AG04450 (cell line): ENCODE data around the gene COX4I2. TPM values are rescaled to one million over a fixed set of nuclear protein-coding genes. Genes with fewer than 3 reads are reported as not detected.
"Not testable (repeated sequence)": the region's sequence is repeated elsewhere in the genome, so short reads cannot be mapped to it uniquely, and the experiment has no call there.

Experiments used
- CTCF ChIA-PET: fragments of 300-600, 350-600 bp; formaldehyde crosslinking; extraction: SDS; loops from one replicate; lab custom pipeline; 2022; ENCODE audit warnings: antibody characterized with exemption, inconsistent platforms; lab: Charles Lee
- POLR2A ChIA-PET: fragments of 350-600 bp; formaldehyde crosslinking; extraction: SDS; loops from one replicate; lab custom pipeline; 2021; ENCODE audit warnings: antibody characterized with exemption, inconsistent platforms; lab: Yijun Ruan, JAX
- DNase-seq: peaks from one replicate; pipeline ENCODE4 v3.0.0-alpha.2; 2011; ENCODE audit warnings: low read depth, low spot score
- H3K27ac ChIP-seq: one replicate; pipeline ENCODE4 v1.5.1; 2012; ENCODE audit warnings: low read depth, low read length, control low read depth
- H3K27me3 ChIP-seq: one replicate; pipeline ENCODE4 v1.6.0; 2012; ENCODE audit warnings: low read length; ENCODE audit not compliant: control insufficient read depth, insufficient read depth
- H3K4me3 ChIP-seq: 2 replicates; pipeline ENCODE4 v1.5.1; 2011; ENCODE audit warnings: mild to moderate bottlenecking, low read depth, low read length, control low read depth
- H3K9me3 ChIP-seq: 2 replicates; pipeline ENCODE4 v1.5.1; 2012; ENCODE audit warnings: low read length; ENCODE audit not compliant: control insufficient read depth, insufficient read depth
- CTCF ChIP-seq: IDR thresholded peaks from 2 replicates; pipeline ENCODE4 v1.5.1; 2011; ENCODE audit warnings: low read depth, low read length, control low read depth, inconsistent platforms
- polyA plus RNA-seq: library from polyadenylated mRNA; depleted of rRNA; stranded (reverse); fragments of >200 nt; gene quantifications from 2 replicates; pipeline ENCODE4 v1.2.3, GENCODE V29; 2011

COX4I2 gene
- polyA plus RNA-seq, 1 experiment: not detected

GRCh38 chr20:31594558-31595379 lies 42.9 kb upstream of the COX4I2 start:
- no peak for DNase-seq
- ChIA-PET POLR2A (interaction anchor here (1.8 to 3.1 kb wide), 3 partner anchors 12 to 35 kb away, joined by 4 to 43 read pairs (median 22); partner anchors contain the start of gene ID1), CTCF (interaction anchor here (1.5 kb wide), 2 partner anchors 18 to 35 kb away, joined by 5 to 8 read pairs; no protein-coding TSS in a partner anchor)
- no peaks in the 10 kb centered on the region for H3K9me3 ChIP-seq
- no peaks in the 10 kb centered on the region for H3K27me3 ChIP-seq
- no peak for TF ChIP-seq CTCF
- H3K4me3 ChIP-seq: no peak overlapping the region
- no peak overlapping the region for H3K27ac ChIP-seq

GRCh38 chr20:31595380-31595653 lies 42.4 kb upstream of the COX4I2 start:
- DNase-seq: no peak
- POLR2A ChIA-PET: interaction anchor here (0.7 to 3.1 kb wide), 4 partner anchors 11 to 35 kb away, joined by 3 to 43 read pairs (median 13); partner anchors contain the start of gene ID1
- H3K4me3 ChIP-seq: no peak overlapping the region
- no peaks in the 10 kb centered on the region for H3K9me3 ChIP-seq
- TF ChIP-seq CTCF: no peak
- peak overlapping the region; percentile 82 for H3K27ac ChIP-seq
- CTCF ChIA-PET: interaction anchor here (1.5 kb wide), 2 partner anchors 17 to 35 kb away, joined by 5 to 8 read pairs; no protein-coding TSS in a partner anchor
- no peaks in the 10 kb centered on the region for H3K27me3 ChIP-seq

GRCh38 chr20:31595654-31596411 lies 41.9 kb upstream of the COX4I2 start:
- no peak overlapping the region for H3K4me3 ChIP-seq
- POLR2A ChIA-PET: interaction anchor here (0.6 to 3.1 kb wide), 6 partner anchors 11 to 56 kb away, joined by 3 to 43 read pairs (median 4); partner anchors contain the start of gene ID1
- no peaks in the 10 kb centered on the region for H3K27me3 ChIP-seq
- CTCF ChIA-PET: interaction anchor here (0.7 to 1.6 kb wide), 5 partner anchors 17 to 36 kb away, joined by 4 to 8 read pairs (median 5); no protein-coding TSS in a partner anchor
- H3K27ac ChIP-seq: peak overlapping the region; percentile 82
- no peak for TF ChIP-seq CTCF
- H3K9me3 ChIP-seq: no peaks in the 10 kb centered on the region
- peak; percentile 68 for DNase-seq

GRCh38 chr20:31596412-31596715 lies 41.3 kb upstream of the COX4I2 start:
- H3K27me3 ChIP-seq, DNase-seq, H3K9me3 ChIP-seq, H3K4me3 ChIP-seq: not testable (repeated sequence)
- POLR2A ChIA-PET: interaction anchor here (0.6 to 3.1 kb wide), 5 partner anchors 10 to 56 kb away, joined by 3 to 43 read pairs (median 4); partner anchors contain the start of gene ID1
- CTCF ChIA-PET: interaction anchor here (0.6 to 1.6 kb wide), 6 partner anchors 16 to 227 kb away, joined by 3 to 8 read pairs (median 4); no protein-coding TSS in a partner anchor
- peak overlapping the region; percentile 82 for H3K27ac ChIP-seq

GRCh38 chr20:31596831-31597480 lies 40.8 kb upstream of the COX4I2 start:
- H3K27ac ChIP-seq: peak overlapping the region; percentile 47
- H3K9me3 ChIP-seq: no peaks in the 10 kb centered on the region
- ChIA-PET CTCF (interaction anchor here (0.6 to 1.6 kb wide), 5 partner anchors 29 to 226 kb away, joined by 3 to 5 read pairs (median 4); no protein-coding TSS in a partner anchor), POLR2A (interaction anchor here (1.8 to 3.1 kb wide), 2 partner anchors 10 to 24 kb away, joined by 22 to 43 read pairs; partner anchors contain the start of gene ID1)
- no peak for TF ChIP-seq CTCF
- no peak overlapping the region for H3K4me3 ChIP-seq
- no peaks in the 10 kb centered on the region for H3K27me3 ChIP-seq
- DNase-seq: no peak
